Measurements from ENCODE around the gene P2RX1.

The P2RX1 gene

GRCh38 chr17:3852561-3852960 lies 63.7 kb downstream of the P2RX1 start:
- DNase-seq = no peak

DNA sequence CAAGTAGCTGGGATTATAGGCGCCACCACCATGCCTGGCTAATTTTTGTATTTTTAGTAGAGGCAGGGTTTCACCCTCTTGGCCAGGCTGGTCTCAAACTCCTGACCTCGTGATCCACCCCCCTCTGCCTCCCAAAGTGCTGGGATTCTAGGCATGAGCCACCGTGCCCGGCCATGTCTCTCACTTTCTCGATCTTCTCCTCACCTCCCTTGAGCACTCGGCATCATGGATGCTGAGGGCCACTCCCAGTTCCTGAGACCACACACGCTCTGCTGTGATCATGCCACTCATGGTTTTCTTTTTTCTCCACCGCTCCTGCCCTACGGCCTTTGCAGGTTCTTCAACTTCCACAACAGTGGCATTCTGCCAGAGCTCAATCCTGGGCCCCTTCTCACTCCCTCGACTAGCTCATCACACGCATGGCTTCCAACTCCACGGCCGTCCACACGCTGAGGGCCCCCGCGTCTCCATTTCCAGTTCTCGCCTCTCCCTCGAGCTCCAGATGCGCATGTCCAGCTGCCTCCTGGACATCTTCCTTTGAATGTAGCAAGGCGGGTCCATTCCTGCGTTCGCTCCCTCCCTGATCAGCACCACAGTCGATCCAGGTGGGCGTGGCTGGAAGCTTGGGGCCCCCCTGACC lies 64.7 kb downstream of the P2RX1 start:
- no peak for DNase-seq

- DNase-seq = no peak
Measured at GRCh38 chr17:3848229-3848835, 67.9 kb downstream of the P2RX1 start.

GRCh38 chr17:3847165-3847670 lies 69.0 kb downstream of the P2RX1 start:
- DNase-seq = no peak
